ENCODE results near the gene EEF1A2. TPM values are rescaled to one million over a fixed set of nuclear protein-coding genes. Genes with fewer than 3 reads are reported as not detected.
"Not testable (repeated sequence)": the region's sequence is repeated elsewhere in the genome, so short reads cannot be mapped to it uniquely, and the experiment has no call there.

The EEF1A2 gene
- total RNA-seq, 1 donor from 2014 or later: 20.0 TPM

DNA sequence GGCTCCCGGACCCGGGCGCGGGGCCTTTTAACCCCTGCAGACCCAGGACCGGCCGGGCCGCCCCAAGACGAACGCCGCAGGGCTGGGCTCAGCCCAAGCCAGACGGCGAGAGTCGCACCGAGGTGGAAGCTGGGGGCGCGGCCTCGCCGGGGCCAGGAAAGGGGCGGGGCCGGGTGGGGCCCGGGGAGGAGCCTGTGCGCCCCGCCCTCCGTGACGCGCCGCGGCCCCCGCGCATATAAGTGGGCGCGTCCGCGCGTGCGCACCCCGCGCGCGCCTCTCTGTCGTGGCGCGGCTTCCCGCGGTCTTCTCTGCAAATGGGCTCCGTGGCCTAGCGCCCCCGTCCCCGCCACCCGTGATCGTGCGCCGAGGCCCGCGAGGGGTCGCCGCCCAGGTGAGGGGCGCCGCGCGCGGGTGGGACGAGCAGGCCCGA is 21.6 kb upstream of the EEF1A2 start, which contains the start of gene PPDPF:
PPDPF (plus strand) TSS at position 262 of the 430 bp plus-strand sequence. CDS start 544 bp downstream, outside the sequence.
- TF ChIP-seq, protein P1, sequence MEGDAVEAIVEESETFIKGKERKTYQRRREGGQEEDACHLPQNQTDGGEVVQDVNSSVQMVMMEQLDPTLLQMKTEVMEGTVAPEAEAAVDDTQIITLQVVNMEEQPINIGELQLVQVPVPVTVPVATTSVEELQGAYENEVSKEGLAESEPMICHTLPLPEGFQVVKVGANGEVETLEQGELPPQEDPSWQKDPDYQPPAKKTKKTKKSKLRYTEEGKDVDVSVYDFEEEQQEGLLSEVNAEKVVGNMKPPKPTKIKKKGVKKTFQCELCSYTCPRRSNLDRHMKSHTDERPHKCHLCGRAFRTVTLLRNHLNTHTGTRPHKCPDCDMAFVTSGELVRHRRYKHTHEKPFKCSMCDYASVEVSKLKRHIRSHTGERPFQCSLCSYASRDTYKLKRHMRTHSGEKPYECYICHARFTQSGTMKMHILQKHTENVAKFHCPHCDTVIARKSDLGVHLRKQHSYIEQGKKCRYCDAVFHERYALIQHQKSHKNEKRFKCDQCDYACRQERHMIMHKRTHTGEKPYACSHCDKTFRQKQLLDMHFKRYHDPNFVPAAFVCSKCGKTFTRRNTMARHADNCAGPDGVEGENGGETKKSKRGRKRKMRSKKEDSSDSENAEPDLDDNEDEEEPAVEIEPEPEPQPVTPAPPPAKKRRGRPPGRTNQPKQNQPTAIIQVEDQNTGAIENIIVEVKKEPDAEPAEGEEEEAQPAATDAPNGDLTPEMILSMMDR (conservative IDR thresholded peaks at IDR 0.05; ENCODE audit: low read depth, low read length): no peak
- no peak for DNase-seq (ENCODE audit: low read depth)

GRCh38 chr20:63519668-63520503 is 21.0 kb upstream of the EEF1A2 start:
- H3K4me3 ChIP-seq (ENCODE audit: low read depth, low read length): peak overlapping the region; percentile 86
- no peak for DNase-seq (ENCODE audit: low read depth)
- TF ChIP-seq, protein P1 (conservative IDR thresholded peaks at IDR 0.05; ENCODE audit: low read depth, low read length): peak; percentile 32

More for the DNA sequence above, 21.6 kb upstream of the EEF1A2 start, which contains the start of gene PPDPF:
- H3K4me3 ChIP-seq (ENCODE audit: low read depth, low read length): peak within 1 kb of the TSS; percentile 86

GRCh38 chr20:63518946-63519667 is 20.2 kb upstream of the EEF1A2 start:
- DNase-seq (ENCODE audit: low read depth): no peak
- TF ChIP-seq, protein P1 (conservative IDR thresholded peaks at IDR 0.05; ENCODE audit: low read depth, low read length): no peak
- peak overlapping the region; percentile 86 for H3K4me3 ChIP-seq (ENCODE audit: low read depth, low read length)

DNA sequence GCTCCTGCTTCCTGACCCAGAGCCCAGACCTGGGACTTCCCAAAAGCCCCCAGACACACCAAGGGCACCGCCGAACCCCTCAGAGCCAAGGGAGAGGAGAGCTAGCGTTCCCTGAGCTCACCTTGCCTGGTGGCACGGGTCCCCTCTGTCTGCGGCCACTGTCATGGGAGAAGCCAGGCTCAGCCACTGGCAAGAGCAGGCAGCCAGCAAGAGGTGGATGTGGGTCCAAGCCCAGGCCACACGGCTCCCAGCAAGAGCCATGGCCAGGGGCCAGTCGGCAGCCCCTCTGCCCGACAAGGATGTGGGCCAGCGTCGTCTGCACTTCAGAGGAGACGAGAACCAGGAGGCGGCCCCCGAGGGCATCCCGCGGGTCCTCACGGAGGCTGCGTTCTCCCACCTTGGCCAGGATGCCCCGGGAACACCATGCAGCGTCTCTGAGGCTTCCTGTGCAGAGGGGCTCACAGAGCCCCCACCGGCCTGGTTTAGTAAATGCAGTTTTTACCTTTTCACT is 19.5 kb upstream of the EEF1A2 start:
- TF ChIP-seq, protein P1 (conservative IDR thresholded peaks at IDR 0.05; ENCODE audit: low read depth, low read length): no peak
- no peak for DNase-seq (ENCODE audit: low read depth)

GRCh38 chr20:63517376-63518309 is 18.8 kb upstream of the EEF1A2 start:
- TF ChIP-seq, protein P1 (conservative IDR thresholded peaks at IDR 0.05; ENCODE audit: low read depth, low read length): no peak
- no peak for DNase-seq (ENCODE audit: low read depth)
- no peak overlapping the region for H3K4me3 ChIP-seq (ENCODE audit: low read depth, low read length)

More for the DNA sequence above, 19.5 kb upstream of the EEF1A2 start:
- no peak overlapping the region for H3K4me3 ChIP-seq (ENCODE audit: low read depth, low read length)

DNA sequence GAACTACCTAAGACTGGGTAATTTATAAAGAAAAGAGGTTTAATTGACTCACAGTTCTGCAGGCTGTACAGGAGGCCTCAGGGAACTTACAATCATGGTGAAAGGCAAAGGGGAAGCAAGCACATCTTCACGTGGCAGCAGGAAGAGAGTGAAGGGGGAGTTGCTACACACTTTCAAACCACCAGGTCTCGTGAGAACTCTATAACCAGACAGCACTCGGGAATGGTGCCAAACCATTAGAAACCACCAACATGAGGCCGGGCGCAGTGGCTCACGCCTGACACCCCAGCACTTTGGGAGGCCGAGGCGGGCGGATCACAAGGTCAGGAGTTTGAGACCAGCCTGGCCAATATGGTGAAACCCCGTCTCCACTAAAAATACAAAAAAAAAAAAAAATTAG is 15.6 kb upstream of the EEF1A2 start:
- not testable (repeated sequence) for DNase-seq (ENCODE audit: low read depth); H3K4me3 ChIP-seq (ENCODE audit: low read depth, low read length)
